HG03521 (cell line): ENCODE results near the gene ARHGEF3.
"Not testable (repeated sequence)": the region's sequence is repeated elsewhere in the genome, so short reads cannot be mapped to it uniquely, and the experiment has no call there.

Source experiments
- ATAC-seq: cut with Tn5 transposase; IDR thresholded peaks from one replicate; pipeline ENCODE4 v1.9.1; 2021; ENCODE audit warnings: mild to moderate bottlenecking, moderate library complexity; ENCODE audit not compliant: unreplicated experiment

ARHGEF3 gene

GRCh38 chr3:56748663-56749231, 53.0 kb downstream of the ARHGEF3 start:
- ATAC-seq, result no peak

DNA sequence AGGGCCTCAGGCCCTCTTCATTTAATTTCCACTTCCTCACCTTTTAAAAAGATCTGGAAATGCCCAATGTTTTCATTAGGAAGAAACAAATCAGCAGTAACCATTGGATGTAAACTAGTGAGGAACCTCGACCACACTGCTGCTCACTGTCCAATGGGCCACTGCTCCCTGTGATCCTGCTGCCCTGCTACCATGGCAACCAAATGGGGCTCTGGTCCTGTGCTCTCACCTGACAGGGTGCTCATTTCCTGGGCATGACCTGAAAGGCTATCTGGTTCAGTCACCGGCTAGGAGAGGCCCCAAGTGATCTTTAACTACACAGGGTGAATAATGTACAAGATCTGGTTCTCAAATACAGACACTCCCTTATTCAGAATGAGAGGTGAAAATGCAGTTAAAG, 54.6 kb downstream of the ARHGEF3 start:
- no peak for ATAC-seq

- ATAC-seq, result no peak
Observed at GRCh38 chr3:56744016-56744415, 57.7 kb downstream of the ARHGEF3 start.

- no peak for ATAC-seq
Observed at GRCh38 chr3:56742887-56743286, 58.9 kb downstream of the ARHGEF3 start.

- no peak for ATAC-seq
Observed at GRCh38 chr3:56739036-56739435, 62.7 kb downstream of the ARHGEF3 start.

- ATAC-seq, result no peak
Observed at GRCh38 chr3:56737006-56737405, 64.7 kb downstream of the ARHGEF3 start.

- ATAC-seq, result no peak
Observed at GRCh38 chr3:56732109-56732508, 69.6 kb downstream of the ARHGEF3 start.

- ATAC-seq, result peak; percentile 96
Observed at GRCh38 chr3:56725175-56725574, 76.6 kb downstream of the ARHGEF3 start.

DNA sequence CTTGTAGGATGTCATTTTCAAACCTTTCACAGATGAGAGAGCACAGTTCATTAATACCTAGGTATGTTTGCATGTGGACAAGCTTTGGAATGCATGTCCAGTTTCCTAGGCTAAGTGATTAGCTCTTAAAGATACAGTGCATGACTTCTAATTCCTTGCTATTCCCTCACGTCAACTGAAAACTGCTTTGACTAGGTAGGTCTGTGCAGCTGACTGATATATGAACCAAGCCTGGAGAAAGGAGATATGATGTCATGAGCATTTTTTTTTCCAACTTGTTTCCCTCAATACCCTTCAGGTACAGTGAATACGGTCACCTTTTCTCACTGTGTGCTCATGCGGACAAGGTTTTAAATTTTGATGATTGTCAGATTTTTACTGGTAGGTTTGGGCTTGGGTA, 77.1 kb downstream of the ARHGEF3 start:
- no peak for ATAC-seq

GRCh38 chr3:56720849-56721248, 80.9 kb downstream of the ARHGEF3 start:
- no peak for ATAC-seq

- ATAC-seq, result not testable (repeated sequence)
Observed at GRCh38 chr3:56718809-56719208, 82.9 kb downstream of the ARHGEF3 start.

GRCh38 chr3:56711344-56711743, 90.4 kb downstream of the ARHGEF3 start:
- ATAC-seq, result no peak

GRCh38 chr3:56707412-56707811, 94.3 kb downstream of the ARHGEF3 start:
- ATAC-seq, result not testable (repeated sequence)

DNA sequence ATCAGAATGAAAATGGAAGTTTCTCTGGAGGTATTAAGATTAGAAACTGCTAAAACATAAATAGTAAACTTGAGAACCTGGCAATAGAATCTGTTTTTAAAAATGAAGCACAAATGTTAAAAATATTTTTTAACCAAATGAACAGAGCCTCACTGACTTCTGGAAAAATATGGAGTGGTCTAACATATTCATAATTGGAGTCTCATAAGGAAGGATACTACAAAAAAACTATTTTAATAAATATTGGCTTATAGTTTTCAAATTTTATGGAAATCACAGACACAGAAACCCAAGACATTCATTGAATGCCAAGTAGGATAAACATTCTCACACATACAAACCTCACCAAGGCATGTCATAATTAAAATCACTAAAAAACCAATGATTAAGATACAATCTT, 95.1 kb downstream of the ARHGEF3 start:
- no peak for ATAC-seq

- ATAC-seq, result no peak
Observed at GRCh38 chr3:56704706-56705105, 97.0 kb downstream of the ARHGEF3 start.

DNA sequence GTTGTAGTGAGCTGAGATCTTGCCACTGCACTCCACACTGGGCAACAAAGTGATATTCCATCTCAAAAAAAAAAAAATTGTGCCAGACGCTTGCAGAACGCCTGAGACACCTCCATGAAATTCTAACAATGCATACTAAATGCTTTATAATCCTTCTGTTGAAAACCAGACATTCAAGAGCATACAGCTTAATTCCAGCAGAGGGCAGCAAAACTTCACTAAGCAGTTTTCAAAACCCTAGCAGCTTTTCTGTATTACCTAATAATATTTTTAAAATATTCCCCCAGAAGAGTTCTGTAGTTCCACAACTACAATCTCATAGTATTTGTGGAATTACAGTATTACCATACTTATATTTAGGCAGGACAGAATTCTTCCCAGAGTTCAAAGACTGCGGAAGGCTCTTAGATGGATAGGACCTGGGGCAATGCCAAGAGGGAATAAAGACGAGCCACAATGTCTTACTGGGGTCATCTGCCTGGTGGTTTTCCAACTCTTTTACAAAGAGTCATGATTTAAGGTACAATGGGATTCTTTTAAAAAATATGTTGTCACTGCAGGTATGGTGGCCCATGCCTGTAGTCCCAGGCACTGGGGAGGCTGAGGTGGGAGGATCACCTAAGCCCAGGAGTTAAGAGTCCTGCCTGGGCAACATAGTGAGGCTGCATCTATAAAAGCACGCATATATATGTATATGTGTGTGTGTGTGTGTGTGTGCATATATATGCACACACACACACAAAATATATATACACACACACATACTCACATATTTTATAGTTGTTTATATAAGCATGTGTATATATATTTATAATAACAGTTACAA, 99.0 kb downstream of the ARHGEF3 start:
- ATAC-seq, result no peak

DNA sequence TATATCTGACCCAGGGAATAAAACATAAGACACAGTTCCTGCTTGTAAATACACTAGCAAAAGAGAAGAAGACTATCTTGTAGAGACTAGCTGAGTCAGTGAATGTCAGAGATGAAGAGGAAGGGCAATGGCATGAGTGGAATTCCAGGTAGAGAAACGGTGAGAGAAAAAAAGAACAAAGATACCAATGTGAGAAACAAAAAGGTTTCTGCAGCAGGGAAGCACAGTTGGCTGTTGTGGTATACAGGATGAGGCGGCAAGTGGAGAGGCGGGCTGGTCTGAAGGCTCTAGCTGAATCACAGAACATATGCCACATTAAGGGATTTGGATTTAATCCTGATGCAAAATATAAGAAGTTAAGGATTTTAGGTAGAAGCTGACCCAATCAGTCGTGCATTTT, 101.6 kb downstream of the ARHGEF3 start:
- ATAC-seq, result no peak

DNA sequence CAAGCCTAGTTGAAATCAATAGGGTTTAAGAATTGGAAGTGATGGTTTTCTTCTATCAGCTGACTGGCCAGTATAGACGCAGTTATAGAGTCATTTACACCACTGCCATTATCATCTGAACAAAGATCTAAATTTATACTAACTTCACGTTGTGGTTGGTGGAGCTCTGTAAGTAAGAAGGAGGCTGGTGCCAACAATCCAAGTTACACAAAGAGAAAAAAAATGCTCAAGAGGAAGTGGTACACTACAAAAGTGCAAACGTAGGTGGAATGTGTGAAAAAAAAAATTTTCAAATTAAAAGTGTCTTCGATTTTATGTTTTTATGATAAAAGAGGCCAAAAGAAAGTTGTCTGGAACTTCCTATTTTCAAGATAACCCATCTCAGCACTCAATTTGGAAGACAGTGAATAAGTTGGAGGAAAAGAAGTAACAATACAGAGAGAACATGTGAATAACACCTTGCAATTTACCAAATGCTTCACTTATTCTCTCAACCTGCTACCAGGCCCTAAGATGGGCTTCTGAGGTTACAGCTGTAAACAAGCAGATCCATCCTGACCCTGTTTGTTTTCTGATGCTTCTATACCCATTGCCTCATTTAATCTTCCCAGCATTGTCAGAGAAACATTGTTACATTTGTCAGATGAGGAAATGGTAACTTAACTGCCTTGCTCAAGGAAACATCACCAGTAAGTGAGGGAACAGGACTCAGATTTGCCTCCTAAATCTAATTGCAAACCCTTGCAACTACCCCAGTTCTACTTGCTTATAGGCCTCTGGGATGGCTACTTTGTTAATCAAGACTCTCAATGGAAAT, 106.7 kb downstream of the ARHGEF3 start:
- no peak for ATAC-seq

- no peak for ATAC-seq
Observed at GRCh38 chr3:56693750-56694149, 108.0 kb downstream of the ARHGEF3 start.

GRCh38 chr3:56692520-56693433, 109.0 kb downstream of the ARHGEF3 start:
- not testable (repeated sequence) for ATAC-seq

GRCh38 chr3:56692001-56692365, 109.8 kb downstream of the ARHGEF3 start:
- ATAC-seq, result not testable (repeated sequence)
